Effector CD8-positive, alpha-beta T cell (primary cell): Measurements from ENCODE around the gene PRR35.

Experiments used
- DNase-seq: peaks from one replicate; lab custom pipeline; 2025; lab: John Stamatoyannopoulos, UW

PRR35 gene

DNA sequence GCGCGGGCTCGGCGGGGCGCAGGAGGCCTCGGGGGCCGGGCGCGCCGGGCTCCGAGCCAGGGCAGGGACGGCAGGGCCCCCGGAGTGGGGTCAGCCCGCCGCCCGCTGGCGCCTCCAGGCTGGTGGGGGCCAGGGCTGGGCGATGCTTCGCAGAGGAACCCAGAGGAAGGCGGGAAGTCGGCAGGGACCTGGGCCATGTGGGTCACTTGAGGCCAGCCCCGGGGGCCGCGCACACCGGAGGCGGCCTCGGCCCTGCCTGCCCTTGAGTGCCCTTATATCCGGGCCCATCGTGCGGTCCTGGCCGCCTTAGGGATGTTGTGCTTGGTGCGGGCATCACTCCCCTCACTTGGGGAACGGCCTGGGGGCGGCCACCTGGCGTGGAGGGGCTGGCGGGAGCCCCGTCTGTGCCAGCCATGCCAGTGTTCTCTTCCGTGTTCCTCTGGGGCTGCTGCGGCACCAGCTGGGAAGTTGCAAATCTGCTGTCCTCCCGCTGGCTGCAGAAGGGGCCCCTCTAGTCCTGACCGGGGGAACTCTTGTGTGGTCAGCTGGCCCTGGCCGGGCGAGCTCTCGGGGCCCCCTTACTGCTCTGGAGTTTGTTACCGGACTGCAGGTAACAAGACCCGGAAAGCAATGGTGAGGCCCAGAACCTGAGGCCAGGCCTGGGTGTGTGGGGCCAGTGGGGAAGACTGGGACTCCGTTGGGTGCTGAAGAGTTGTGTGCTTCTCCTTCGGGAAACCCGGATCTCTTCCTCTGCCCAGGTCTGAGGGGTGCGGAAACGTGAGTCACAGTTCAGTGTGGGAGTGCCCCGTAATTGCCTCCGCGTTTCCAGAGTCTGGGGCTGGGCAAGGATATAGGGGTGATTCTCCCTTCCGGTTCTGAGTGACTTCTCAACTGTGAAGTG lies 31.8 kb upstream of the PRR35 start:
- DNase-seq = no peak

- DNase-seq = no peak
Observed at GRCh38 chr16:529012-529575, 31.1 kb upstream of the PRR35 start.

DNA sequence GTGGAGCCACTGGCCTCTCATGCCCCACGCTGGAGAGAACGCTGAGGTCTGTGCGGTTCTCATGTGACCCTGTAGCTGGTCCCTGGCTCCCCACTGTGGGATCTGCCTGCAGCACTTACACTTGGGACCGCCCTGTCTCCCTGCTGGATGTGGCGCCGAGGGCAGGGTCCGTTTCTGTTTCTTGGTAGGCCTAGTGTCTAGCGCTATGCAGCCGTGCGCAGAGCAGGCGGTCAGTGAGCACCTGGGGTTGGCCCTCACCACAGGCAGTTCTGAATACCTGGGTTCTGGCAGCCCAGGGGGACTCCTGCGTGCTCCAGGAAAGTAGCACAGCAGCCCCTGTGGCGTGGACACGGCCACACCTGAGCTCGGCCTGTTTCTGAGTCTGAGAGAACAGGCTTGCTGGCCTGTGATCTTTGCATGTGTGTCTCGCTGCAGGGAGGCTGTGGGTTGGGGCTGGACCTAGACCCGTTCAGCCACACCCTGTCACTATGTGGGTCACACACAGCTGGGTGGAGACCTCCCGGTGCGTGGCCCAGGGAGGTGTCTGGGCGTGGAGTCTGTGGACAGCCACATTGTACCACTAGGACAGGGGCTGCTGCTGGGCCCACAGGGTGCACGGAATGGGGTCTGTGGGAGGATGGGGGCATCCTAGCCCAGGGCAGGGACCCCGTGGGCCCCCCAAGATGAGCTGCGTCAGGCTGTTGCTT lies 29.9 kb upstream of the PRR35 start:
- no peak for DNase-seq

DNA sequence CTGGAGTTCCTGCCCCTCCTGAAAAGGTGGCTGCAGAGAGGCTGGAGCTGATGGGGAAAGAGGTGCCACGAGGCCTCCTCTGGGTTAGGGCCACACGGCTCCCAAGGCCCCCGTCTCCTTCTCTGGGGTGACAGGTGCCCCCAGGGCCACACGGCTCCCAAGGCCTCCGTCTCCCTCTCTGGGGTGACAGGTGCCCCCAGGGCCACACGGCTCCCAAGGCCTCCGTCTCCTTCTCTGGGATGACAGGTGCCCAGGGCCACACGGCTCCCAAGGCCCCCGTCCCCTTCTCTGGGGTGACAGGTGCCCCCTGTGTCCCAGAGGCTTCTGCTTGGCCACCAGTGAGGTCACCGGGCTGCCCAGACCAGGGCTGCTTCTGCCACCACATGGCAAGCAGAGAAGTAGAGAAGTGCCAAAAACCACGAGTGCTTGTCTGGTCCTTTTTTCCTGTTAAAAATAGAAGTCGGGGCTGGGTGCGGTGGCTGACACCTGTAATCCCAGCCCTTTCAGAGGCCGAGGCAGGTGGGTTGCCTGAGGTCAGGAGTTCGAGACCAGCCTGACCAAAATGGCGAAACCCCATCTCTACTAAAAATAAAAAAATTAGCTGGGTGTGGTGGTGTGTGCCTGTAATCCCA lies 28.6 kb upstream of the PRR35 start:
- no peak for DNase-seq

DNA sequence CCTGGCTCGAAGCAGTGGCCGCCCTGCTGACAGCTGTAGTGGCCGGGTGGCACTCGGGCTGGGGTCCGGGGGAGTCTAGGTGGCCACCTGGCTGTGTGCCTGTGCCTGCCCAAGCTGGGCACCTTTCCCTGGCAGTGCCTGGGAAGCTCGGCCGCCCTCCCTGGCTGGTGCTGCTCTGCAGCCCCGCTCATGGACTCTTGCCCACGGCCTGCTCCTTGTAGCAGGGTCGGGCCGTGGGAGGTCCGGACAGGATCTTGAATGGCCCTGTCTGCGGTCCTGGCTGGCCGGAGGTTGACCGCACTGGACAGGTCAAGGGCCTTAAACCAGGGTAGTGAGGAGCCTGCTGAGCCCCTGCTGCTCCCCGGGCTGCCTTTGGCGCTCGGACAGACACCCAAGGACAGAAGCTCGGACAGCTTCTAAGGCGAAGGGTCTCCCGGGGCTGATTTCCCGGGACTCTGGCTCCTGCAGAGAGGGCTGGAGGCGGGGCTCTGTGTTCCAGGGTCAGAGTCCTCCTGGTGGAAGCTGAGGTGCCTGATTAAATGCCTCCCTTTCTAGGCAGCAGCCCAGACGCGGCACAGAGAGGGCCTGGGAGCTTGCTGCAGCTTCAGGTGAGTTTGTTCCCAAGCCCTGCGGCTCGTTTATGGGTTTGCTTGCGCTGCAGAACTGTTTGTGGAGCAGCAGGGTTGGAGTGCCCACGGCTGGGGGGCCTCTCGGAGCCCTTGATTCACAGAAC lies 26.6 kb upstream of the PRR35 start:
- no peak for DNase-seq

GRCh38 chr16:534135-534534 lies 26.1 kb upstream of the PRR35 start:
- DNase-seq = no peak

DNA sequence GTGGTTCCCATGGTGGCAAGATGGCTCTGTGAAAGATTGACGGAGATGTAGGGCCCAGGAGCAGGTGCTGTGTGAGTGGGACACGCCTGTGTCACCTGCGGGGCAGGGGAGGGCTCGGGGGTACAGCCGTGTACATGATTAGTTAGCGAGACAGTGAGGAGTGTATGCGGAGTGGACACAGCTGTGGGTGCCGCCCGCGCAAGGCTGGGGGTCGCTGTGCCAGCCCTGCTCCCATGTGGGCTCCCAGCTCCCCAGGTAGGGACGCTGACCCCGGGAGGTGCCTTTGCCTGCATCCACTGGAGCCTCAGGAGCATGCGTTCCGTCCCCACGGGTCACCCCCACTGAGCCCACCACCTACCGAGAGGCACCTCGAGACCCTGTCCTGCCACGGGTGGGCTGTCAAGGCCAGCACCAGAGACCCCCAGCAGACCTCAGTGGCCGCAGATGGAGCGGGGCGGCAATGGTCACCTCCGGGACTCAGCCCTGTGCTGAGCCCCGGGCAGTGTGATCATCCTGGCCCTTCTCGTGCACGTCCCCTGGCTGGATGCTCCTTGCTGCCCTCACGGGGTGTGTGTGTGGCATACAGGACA lies 25.2 kb upstream of the PRR35 start:
- DNase-seq = no peak

- DNase-seq = no peak
Observed at GRCh38 chr16:535446-536405, 24.5 kb upstream of the PRR35 start.

DNA sequence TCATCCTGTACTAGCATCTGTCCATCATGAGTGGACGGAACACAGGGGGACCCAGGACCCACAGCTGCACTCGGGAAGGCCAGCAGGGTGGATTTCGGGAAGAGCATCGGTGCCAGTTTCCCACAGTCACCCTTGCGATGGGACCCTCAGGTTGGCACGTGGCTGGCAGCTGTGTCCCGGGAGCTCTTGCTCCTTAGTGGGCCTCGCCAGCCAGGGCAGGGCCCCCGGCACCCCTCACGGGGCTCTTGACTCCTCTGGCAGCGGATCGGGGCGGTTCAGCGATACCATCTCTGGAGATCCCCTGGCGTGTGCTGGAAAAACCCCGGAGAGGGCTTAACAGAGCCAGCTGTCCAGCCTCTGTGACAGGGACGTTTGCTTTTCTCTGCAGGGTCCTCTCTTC lies 23.4 kb upstream of the PRR35 start:
- DNase-seq = no peak

- DNase-seq = no peak
Observed at GRCh38 chr16:537415-538335, 22.5 kb upstream of the PRR35 start.

GRCh38 chr16:539901-540530 lies 20.2 kb upstream of the PRR35 start:
- DNase-seq = no peak

GRCh38 chr16:540645-541340 lies 19.4 kb upstream of the PRR35 start:
- no peak for DNase-seq

DNA sequence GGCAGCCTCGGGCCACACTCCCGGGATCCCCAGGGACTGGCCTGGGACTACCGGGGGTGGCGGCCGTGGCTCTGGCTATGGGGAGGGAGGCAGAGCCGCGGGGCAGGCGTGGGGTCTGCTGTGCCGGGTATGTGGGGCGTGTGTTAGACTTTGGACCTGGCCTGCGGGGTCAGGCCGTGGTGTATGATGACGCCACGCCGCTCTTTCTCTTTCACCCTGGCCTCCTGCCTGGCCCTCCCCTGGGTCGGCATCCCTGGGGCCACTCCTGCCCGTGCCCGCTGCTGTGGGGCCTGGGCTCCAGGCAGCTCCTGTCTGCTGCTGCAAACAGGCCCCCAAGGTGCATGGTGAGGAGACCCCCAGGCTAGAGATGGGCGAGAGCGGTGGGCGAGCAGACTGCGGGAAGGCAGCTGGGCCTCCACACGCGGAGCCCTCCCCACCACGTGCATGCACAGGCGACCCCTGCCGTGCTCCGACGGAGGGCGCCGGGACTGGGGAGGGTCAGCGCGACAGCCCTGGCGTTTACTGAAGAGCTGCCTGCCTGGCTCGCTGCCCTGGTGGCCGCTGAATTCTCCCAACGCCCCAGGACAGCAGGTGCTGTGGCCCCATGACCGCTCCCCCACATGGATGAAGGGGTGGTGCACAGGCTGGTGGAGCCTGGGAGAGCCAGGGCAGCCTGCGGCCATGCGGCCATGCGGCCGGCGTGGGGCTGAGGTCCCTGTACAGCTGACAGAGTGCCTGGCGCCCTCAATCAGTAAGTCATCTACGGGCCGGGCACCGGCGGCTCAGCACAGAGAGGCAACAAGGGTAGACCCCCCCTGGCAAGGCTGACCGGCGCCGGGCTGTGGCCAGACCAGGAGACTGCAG lies 16.7 kb upstream of the PRR35 start:
- no peak for DNase-seq

- DNase-seq = no peak
Observed at GRCh38 chr16:544517-544916, 15.7 kb upstream of the PRR35 start.

DNA sequence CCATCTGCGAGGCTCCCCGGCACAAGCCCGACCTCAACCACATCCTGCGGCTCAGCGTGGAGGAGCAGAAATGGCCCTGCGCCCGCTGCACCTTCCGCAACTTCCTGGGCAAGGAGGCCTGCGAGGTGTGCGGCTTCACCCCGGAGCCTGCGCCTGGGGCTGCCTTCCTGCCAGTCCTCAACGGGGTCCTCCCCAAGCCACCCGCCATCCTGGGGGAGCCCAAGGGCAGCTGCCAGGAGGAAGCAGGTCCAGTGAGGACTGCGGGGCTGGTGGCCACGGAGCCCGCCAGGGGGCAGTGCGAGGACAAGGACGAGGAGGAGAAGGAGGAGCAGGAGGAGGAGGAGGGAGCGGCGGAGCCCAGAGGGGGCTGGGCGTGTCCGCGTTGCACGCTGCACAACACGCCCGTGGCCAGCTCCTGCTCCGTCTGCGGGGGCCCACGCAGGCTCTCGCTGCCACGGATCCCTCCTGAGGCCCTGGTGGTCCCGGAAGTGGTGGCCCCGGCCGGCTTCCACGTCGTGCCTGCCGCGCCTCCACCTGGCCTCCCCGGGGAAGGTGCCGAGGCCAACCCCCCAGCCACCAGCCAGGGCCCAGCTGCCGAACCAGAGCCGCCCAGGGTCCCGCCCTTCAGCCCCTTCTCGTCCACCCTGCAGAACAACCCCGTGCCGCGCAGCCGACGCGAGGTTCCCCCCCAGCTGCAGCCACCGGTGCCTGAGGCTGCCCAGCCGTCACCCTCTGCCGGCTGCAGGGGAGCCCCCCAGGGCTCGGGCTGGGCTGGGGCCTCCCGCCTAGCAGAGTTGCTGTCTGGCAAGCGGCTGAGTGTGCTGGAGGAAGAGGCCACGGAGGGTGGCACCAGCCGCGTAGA lies 13.1 kb upstream of the PRR35 start:
- peak; percentile 43 for DNase-seq

GRCh38 chr16:548586-548985 lies 11.6 kb upstream of the PRR35 start:
- no peak for DNase-seq
